DMS79 (cell line): ENCODE results near the gene TMEM179B.
"Not testable (repeated sequence)": the region's sequence is repeated elsewhere in the genome, so short reads cannot be mapped to it uniquely, and the experiment has no call there.

ENCODE experiments used
- DNase-seq: peaks from one replicate; lab custom pipeline; 2025; lab: John Stamatoyannopoulos, UW

The TMEM179B gene

GRCh38 chr11:62789576-62789975, 2.4 kb downstream of the TMEM179B start:
- DNase-seq = no peak

- peak; percentile 66 for DNase-seq
Observed at GRCh38 chr11:62791501-62792201, 4.4 kb downstream of the TMEM179B start, which contains the start of gene TMEM223. Gene TMEM223, minus strand, starts transcription at chr11:62792006. Its CDS starts 12 bp downstream, at chr11:62791994.

GRCh38 chr11:62792202-62792575, 5.0 kb downstream of the TMEM179B start:
- peak; percentile 39 for DNase-seq

- no peak for DNase-seq
Observed at GRCh38 chr11:62794201-62794775, 7.1 kb downstream of the TMEM179B start.

GRCh38 chr11:62796281-62796680, 9.1 kb downstream of the TMEM179B start:
- no peak for DNase-seq

GRCh38 chr11:62799486-62799885, 12.3 kb downstream of the TMEM179B start:
- DNase-seq = no peak

- DNase-seq = no peak
Observed at GRCh38 chr11:62801071-62801470, 13.9 kb downstream of the TMEM179B start.

GRCh38 chr11:62804310-62805075, 17.3 kb downstream of the TMEM179B start:
- DNase-seq = no peak

- peak; percentile 88 for DNase-seq
Observed at GRCh38 chr11:62805076-62805892, 18.1 kb downstream of the TMEM179B start, which contains the start of gene NXF1. Gene NXF1, minus strand, starts transcription at chr11:62805440. Its CDS starts 84 bp downstream, at chr11:62805356.

GRCh38 chr11:62805961-62806441, 18.8 kb downstream of the TMEM179B start:
- DNase-seq = no peak

GRCh38 chr11:62806611-62807121, 19.5 kb downstream of the TMEM179B start:
- DNase-seq = no peak

GRCh38 chr11:62810748-62811147, 23.5 kb downstream of the TMEM179B start:
- no peak for DNase-seq

- no peak for DNase-seq
Observed at GRCh38 chr11:62811659-62812058, 24.5 kb downstream of the TMEM179B start.

GRCh38 chr11:62816557-62816956, 29.4 kb downstream of the TMEM179B start:
- DNase-seq = no peak

GRCh38 chr11:62817129-62817528, 29.9 kb downstream of the TMEM179B start:
- no peak for DNase-seq

- no peak for DNase-seq
Observed at GRCh38 chr11:62823677-62824076, 36.5 kb downstream of the TMEM179B start.

GRCh38 chr11:62828130-62828529, 40.9 kb downstream of the TMEM179B start:
- not testable (repeated sequence) for DNase-seq

- DNase-seq = peak; percentile 36
Observed at GRCh38 chr11:62830904-62831519, 43.8 kb downstream of the TMEM179B start.

- peak; percentile 97 for DNase-seq
Observed at GRCh38 chr11:62831520-62832335, 44.5 kb downstream of the TMEM179B start, which contains the start of gene STX5. Gene STX5, minus strand, starts transcription at chr11:62832051. Its CDS starts 808 bp downstream, at chr11:62831243.
